Fibroblast of lung (primary cell): ENCODE measurements around the gene TFAP2C.

Source experiments
- CTCF ChIP-seq, 2 donors: IDR thresholded peaks in 1 of 2; conservative IDR thresholded peaks in 1 of 2; 1 replicate in 1 of 2; 2 replicates in 1 of 2; pipeline ENCODE4 v1.5.1; 2011 to 2012; ENCODE audit warnings: low read length in 2 of 2, control low read depth in 1 of 2, inconsistent platforms in 1 of 2, low read depth in 1 of 2, mild to moderate bottlenecking in 1 of 2
- EZH2 ChIP-seq: IDR thresholded peaks from 2 replicates; pipeline ENCODE4 v1.5.1; 2012; ENCODE audit warnings: low read length, control low read depth, mild to moderate bottlenecking; ENCODE audit errors: missing control alignments

- TF ChIP-seq CTCF (conservative IDR thresholded peaks at IDR 0.05 in 1 of 2, IDR thresholded peaks at IDR 0.05 in 1 of 2; ENCODE audit: low read depth in 1 of 2, low read length in 2 of 2) = no peak
- peak; percentile 22 for TF ChIP-seq EZH2
These were observed 1.7 kb upstream of the TFAP2C start for GRCh38 chr20:56627122-56628014.
